ENCODE data around the gene ASIC1. TPM values are rescaled to one million over a fixed set of nuclear protein-coding genes. Genes with fewer than 3 reads are reported as not detected.

The ASIC1 gene
- total RNA-seq, 2 donors from 2014 or later: 4.2 to 5.2 TPM

- peak; percentile 36 for DNase-seq
- no peaks in the 10 kb centered on the region for H3K27me3 ChIP-seq (ENCODE audit: control insufficient read depth, insufficient read depth, low read length, poor library complexity, severe bottlenecking)
- H3K4me3 Mint-ChIP-seq: no peak overlapping the region
- no peak overlapping the region for H3K9ac ChIP-seq (ENCODE audit: extremely low read depth, low read length, poor library complexity, severe bottlenecking)
- WGBS, 2 experiments (ENCODE audit: insufficient coverage in 1 of 2, insufficient read length in 1 of 2): 88 to 94% methylated on average over 2 of the region's 2 CpGs
- H3K27ac ChIP-seq (ENCODE audit: low read depth, low read length): no peak overlapping the region
- peak overlapping the region; percentile 7 for H3K27ac Mint-ChIP-seq
- H3K36me3 ChIP-seq (ENCODE audit: control insufficient read depth, insufficient read depth, low read length): peaks cover 35% of the 10 kb centered on the region
- H3K9me3 ChIP-seq (ENCODE audit: control insufficient read depth, low read length): no peaks in the 10 kb centered on the region
- no peaks in the 10 kb centered on the region for H3K27me3 Mint-ChIP-seq (ENCODE audit: insufficient read depth)
- no peak for TF ChIP-seq CTCF (conservative IDR thresholded peaks at IDR 0.05)
- no peaks in the 10 kb centered on the region for H3K4me1 ChIP-seq (ENCODE audit: control insufficient read depth, insufficient read depth, low read length)
- H3K4me3 ChIP-seq (ENCODE audit: low read length): no peak overlapping the region
- H3K36me3 Mint-ChIP-seq (ENCODE audit: low read depth): peaks cover 20% of the 10 kb centered on the region
- peaks cover 10% of the 10 kb centered on the region for H3K4me1 Mint-ChIP-seq
- no peaks in the 10 kb centered on the region for H3K9me3 Mint-ChIP-seq
These were observed 38.4 kb upstream of the ASIC1 start for GRCh38 chr12:50018968-50019367.

GRCh38 chr12:50019524-50019923 is 37.9 kb upstream of the ASIC1 start:
- no peak overlapping the region for H3K4me3 ChIP-seq (ENCODE audit: low read length)
- peaks cover 30% of the 10 kb centered on the region for H3K36me3 ChIP-seq (ENCODE audit: control insufficient read depth, insufficient read depth, low read length)
- no peaks in the 10 kb centered on the region for H3K27me3 ChIP-seq (ENCODE audit: control insufficient read depth, insufficient read depth, low read length, poor library complexity, severe bottlenecking)
- Mint-ChIP-seq H3K4me1 (peaks cover 10% of the 10 kb centered on the region), H3K9me3 (no peaks in the 10 kb centered on the region), H3K27me3 (ENCODE audit: insufficient read depth) (no peaks in the 10 kb centered on the region), H3K27ac (no peak overlapping the region), H3K36me3 (ENCODE audit: low read depth) (peaks cover 14% of the 10 kb centered on the region), H3K4me3 (no peak overlapping the region)
- H3K27ac ChIP-seq (ENCODE audit: low read depth, low read length): no peak overlapping the region
- no peak for DNase-seq
- no peak for TF ChIP-seq CTCF (conservative IDR thresholded peaks at IDR 0.05)
- H3K9ac ChIP-seq (ENCODE audit: extremely low read depth, low read length, poor library complexity, severe bottlenecking): no peak overlapping the region
- WGBS, 2 experiments (ENCODE audit: insufficient coverage in 1 of 2, insufficient read length in 1 of 2): 100% methylated on average over 2 of the region's 2 CpGs; no CpG with 5 or more reads in 1 of the 2 experiments
- H3K4me1 ChIP-seq (ENCODE audit: control insufficient read depth, insufficient read depth, low read length): no peaks in the 10 kb centered on the region
- no peaks in the 10 kb centered on the region for H3K9me3 ChIP-seq (ENCODE audit: control insufficient read depth, low read length)

- H3K27me3 ChIP-seq (ENCODE audit: control insufficient read depth, insufficient read depth, low read length, poor library complexity, severe bottlenecking): no peaks in the 10 kb centered on the region
- H3K4me3 Mint-ChIP-seq: no peak overlapping the region
- peak; percentile 33 for DNase-seq
- H3K9me3 ChIP-seq (ENCODE audit: control insufficient read depth, low read length): no peaks in the 10 kb centered on the region
- WGBS, 2 experiments (ENCODE audit: insufficient coverage in 1 of 2, insufficient read length in 1 of 2): 96 to 97% methylated on average over 4 of the region's 4 CpGs
- peaks cover 6% of the 10 kb centered on the region for H3K36me3 Mint-ChIP-seq (ENCODE audit: low read depth)
- no peaks in the 10 kb centered on the region for H3K27me3 Mint-ChIP-seq (ENCODE audit: insufficient read depth)
- H3K4me1 ChIP-seq (ENCODE audit: control insufficient read depth, insufficient read depth, low read length): no peaks in the 10 kb centered on the region
- TF ChIP-seq CTCF (conservative IDR thresholded peaks at IDR 0.05): no peak
- no peak overlapping the region for H3K27ac Mint-ChIP-seq
- peaks cover 12% of the 10 kb centered on the region for H3K4me1 Mint-ChIP-seq
- no peak overlapping the region for H3K27ac ChIP-seq (ENCODE audit: low read depth, low read length)
- no peak overlapping the region for H3K9ac ChIP-seq (ENCODE audit: extremely low read depth, low read length, poor library complexity, severe bottlenecking)
- peaks cover 18% of the 10 kb centered on the region for H3K36me3 ChIP-seq (ENCODE audit: control insufficient read depth, insufficient read depth, low read length)
- H3K4me3 ChIP-seq (ENCODE audit: low read length): no peak overlapping the region
- H3K9me3 Mint-ChIP-seq: no peaks in the 10 kb centered on the region
These were observed 36.4 kb upstream of the ASIC1 start for GRCh38 chr12:50021031-50021430.
